SH-SY5Y (cell line): ENCODE measurements around the gene PSMB7.

Experiments
- GATA2 ChIP-seq: IDR thresholded peaks from 2 replicates; pipeline ENCODE4 v1.6.1; 2011; ENCODE audit warnings: mild to moderate bottlenecking, low read depth, low read length
- GATA3 ChIP-seq: IDR thresholded peaks from 2 replicates; pipeline ENCODE4 v1.6.1; 2011; ENCODE audit warnings: low read depth, mild to moderate bottlenecking, low read length, moderate library complexity

PSMB7 gene

DNA sequence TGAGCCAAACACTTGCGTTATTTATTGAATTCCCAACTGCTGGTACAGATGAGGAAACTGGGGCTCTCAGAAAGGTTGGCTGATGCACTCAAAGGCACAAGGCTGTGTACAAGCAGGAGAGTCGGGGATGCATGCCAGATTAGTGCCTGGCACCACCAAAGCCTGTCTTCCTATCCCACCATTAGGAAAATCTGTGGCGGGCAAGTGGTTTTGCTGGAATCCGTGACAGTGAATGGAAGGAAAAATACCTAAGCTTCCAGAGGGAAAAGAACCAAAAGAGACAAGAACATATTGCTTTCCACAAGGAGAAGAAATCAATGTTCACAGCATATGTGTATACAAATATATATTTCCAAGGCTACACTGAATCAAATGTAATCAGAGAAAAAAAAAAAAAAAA lies 51.1 kb downstream of the PSMB7 start:
- no peak for TF ChIP-seq GATA2
- no peak for TF ChIP-seq GATA3

DNA sequence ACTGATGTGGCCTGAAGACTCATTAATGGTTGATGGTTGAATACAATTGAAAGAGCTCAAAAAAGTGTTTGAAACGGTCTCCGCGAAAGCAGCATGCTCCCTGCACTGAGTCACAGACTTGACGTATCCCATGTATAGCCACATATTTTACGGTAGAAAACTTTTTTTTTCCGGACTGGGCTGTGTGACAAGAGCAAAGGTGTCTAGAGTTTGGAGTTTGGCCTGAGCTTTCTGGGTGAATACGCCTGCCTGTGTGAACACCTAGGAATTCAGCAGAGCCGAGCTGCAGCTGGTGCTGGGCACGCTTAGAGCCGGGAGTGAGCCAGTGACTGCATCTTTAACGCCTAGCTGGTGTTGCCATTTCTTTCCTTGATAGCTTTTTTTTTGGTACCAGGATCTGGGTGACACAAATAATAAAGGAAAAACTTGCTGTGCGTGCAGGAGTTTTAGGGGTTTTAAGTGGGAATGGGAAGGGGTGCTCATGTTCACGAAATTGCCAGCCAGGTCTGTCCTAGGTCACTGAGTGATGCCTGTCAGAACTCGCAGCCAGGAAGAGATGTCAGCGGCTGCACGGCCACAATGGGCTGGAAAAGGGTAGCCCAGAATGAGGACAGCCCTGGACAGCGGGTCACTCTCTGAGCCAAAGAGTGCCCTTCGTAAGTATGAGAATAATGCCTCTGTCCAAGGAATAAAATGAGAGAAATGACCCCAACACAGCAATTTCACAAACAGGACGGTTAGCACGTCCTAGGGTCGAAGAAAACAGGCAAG lies 51.7 kb downstream of the PSMB7 start:
- TF ChIP-seq GATA3 (no peak), GATA2 (no peak)

DNA sequence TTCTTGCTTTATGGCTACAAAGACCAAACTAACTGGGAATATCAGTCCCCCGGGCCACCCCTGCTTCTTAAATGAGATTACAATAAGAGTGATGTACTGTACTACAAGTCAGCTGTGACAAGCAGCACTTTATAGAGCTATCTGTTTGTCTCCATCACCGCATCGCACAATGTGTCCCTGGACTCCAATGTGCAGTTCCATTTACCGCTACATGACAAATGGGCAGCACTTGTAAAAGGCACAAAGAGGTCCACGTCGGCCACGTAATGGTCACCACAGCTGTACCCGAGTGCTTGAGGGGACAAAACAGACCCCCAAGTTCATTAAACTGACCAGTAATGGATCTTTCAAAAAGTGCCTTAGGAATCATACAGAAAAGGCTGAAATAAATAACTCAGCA lies 54.1 kb downstream of the PSMB7 start:
- TF ChIP-seq GATA3 (no peak), GATA2 (no peak)

- TF ChIP-seq GATA3 (no peak), GATA2 (no peak)
Measured at GRCh38 chr9:124359855-124360678, 55.2 kb downstream of the PSMB7 start.

DNA sequence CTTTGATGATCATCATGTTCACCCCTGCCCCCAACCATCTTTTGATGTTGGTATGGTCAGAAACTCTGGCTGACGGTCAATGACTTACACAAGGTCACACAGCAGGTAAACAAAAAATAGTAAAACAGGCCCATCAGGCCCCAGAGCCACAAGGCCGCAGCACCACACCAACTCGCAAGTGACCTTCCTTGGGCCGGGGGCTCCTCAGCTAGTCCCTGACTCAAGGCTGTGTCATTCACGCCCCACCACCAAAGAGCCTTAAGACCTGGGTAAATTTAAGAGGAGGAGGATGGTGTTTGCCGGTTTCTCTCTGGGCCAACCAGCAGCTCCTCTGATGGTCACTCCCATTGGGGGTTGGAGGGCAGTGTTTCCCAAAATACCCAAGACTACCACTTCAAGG lies 55.8 kb downstream of the PSMB7 start:
- TF ChIP-seq GATA3 (no peak), GATA2 (no peak)

GRCh38 chr9:124358631-124359030 lies 56.6 kb downstream of the PSMB7 start:
- no peak for TF ChIP-seq GATA3
- no peak for TF ChIP-seq GATA2

GRCh38 chr9:124357721-124358361 lies 57.4 kb downstream of the PSMB7 start:
- no peak for TF ChIP-seq GATA2
- TF ChIP-seq GATA3 = no peak

DNA sequence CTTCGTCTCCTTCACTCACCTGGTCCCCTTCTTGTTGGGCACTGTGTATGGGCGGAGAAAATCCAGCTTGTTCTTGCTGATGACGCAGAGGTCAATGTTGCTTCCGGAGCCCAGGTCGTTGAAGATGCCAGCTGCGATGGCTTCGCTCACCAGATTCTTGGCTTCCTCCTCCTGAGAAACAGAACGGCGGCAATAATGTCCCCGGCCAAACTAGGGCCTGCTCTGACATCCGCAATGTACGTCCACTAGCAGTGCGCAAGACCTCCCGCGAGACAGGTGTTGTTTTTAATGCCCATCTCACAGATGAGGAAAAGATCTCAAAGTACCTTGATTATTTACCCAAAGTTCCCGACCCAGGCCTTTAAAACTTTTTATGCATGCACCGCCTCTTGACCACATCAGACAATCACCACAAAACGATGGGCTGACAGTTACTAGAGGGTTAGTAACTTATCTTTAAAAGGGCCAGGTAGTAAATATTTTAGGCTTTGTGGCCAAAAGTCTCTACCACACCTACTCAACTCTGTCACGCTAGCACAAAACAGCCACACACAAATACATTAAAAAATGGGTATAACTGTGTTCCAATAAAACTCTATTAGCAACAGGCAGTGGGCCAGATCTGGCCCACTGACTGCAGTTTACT lies 58.4 kb downstream of the PSMB7 start:
- TF ChIP-seq GATA2 (no peak), GATA3 (no peak)

GRCh38 chr9:124355941-124356744 lies 59.1 kb downstream of the PSMB7 start:
- TF ChIP-seq GATA2 (no peak), GATA3 (no peak)

GRCh38 chr9:124355039-124355940 lies 60.0 kb downstream of the PSMB7 start:
- TF ChIP-seq GATA2 = no peak
- no peak for TF ChIP-seq GATA3

DNA sequence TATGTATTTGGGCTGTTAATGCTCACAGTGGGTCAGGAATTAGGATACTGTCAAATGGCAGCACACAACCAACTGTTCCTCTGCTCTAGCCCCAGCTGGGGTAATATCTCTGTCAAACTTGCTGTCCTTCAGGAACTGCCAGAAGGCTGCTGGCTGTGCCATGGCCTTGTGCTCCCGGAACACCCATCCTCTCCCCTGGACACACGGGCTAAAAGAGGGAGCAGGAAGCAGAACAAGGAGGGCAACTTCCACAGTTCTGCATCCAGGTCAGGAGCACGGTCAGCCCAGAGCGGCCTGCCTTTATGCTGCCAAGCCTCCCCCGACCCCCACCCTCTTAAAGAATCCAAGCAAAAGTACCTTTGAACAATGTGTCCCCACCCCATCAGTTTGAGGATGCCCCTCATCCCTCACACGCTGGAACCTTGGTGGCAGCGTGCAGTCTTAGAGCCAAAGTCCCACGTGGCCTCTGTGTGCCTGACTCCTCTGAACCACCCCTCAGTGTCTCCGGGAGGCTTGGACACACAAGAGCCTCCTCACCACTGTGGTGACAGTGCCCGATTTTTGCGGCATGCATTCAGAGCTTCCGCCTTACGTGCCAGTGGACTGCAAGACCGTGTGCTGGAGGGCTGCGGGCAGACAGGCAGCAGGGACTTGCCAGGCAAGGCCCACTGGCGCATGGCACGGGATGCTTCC lies 60.8 kb downstream of the PSMB7 start:
- TF ChIP-seq GATA3 = no peak
- no peak for TF ChIP-seq GATA2

DNA sequence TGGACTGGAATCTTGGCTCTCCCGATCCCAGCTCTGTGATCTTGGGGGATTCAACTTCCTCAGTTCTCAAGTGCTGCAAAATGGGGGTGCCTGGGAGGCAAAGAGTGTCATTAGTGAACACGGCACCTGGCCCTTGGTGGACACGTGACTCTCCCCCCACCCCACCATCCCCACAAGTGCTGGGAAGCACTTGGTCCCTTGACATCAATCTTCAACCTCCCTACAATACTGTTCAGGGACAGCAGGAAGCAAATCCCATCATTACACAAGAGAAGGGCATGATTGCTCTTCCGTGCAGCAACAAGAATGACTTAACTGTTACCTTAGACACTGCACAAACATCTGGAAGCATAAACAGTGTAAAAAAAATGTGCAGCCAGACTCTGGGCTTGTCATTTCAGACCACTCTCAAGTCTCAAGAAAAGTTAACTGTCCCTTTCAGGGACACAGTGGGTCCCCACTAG lies 61.4 kb downstream of the PSMB7 start:
- no peak for TF ChIP-seq GATA2
- no peak for TF ChIP-seq GATA3
